ENCODE results near the gene CENPB.

DNA sequence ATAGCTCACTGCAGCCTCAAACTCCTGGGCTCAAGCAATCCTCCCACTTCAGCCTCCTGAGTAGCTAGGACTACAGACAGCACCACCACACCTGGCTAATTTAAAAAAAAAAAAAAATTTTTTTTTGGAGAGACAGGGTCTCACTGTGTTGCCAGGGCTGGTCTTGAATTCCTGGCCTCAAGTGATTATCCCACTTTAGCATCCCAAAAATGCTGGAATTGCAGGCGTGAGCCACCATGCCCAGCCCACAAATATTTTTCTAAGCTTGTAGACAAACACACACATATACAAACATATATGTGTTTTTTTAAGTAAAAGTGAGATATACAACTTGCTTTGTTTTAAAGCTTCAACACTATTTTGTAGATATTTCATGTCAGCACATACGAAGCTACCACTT is 43.3 kb downstream of the CENPB start:
- TF ChIP-seq, protein P1, sequence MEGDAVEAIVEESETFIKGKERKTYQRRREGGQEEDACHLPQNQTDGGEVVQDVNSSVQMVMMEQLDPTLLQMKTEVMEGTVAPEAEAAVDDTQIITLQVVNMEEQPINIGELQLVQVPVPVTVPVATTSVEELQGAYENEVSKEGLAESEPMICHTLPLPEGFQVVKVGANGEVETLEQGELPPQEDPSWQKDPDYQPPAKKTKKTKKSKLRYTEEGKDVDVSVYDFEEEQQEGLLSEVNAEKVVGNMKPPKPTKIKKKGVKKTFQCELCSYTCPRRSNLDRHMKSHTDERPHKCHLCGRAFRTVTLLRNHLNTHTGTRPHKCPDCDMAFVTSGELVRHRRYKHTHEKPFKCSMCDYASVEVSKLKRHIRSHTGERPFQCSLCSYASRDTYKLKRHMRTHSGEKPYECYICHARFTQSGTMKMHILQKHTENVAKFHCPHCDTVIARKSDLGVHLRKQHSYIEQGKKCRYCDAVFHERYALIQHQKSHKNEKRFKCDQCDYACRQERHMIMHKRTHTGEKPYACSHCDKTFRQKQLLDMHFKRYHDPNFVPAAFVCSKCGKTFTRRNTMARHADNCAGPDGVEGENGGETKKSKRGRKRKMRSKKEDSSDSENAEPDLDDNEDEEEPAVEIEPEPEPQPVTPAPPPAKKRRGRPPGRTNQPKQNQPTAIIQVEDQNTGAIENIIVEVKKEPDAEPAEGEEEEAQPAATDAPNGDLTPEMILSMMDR (IDR thresholded peaks at IDR 0.05; ENCODE audit: poor library complexity, severe bottlenecking): no peak
- TF ChIP-seq EP300 (conservative IDR thresholded peaks at IDR 0.05; ENCODE audit: poor library complexity, severe bottlenecking) (no peak), SMC3 (conservative IDR thresholded peaks at IDR 0.05; ENCODE audit: poor library complexity) (no peak), TAF1 (IDR thresholded peaks at IDR 0.05; ENCODE audit: low read depth) (no peak), POLR2AphosphoS5 (IDR thresholded peaks at IDR 0.05) (no peak), EZH2 (IDR thresholded peaks at IDR 0.05; ENCODE audit: borderline replicate concordance, insufficient read depth, low read length, poor library complexity, severe bottlenecking) (no peak), MXI1 (conservative IDR thresholded peaks at IDR 0.05; ENCODE audit: poor library complexity, severe bottlenecking) (no peak), RAD21 (conservative IDR thresholded peaks at IDR 0.05) (no peak)
- TF ChIP-seq, protein P2, sequence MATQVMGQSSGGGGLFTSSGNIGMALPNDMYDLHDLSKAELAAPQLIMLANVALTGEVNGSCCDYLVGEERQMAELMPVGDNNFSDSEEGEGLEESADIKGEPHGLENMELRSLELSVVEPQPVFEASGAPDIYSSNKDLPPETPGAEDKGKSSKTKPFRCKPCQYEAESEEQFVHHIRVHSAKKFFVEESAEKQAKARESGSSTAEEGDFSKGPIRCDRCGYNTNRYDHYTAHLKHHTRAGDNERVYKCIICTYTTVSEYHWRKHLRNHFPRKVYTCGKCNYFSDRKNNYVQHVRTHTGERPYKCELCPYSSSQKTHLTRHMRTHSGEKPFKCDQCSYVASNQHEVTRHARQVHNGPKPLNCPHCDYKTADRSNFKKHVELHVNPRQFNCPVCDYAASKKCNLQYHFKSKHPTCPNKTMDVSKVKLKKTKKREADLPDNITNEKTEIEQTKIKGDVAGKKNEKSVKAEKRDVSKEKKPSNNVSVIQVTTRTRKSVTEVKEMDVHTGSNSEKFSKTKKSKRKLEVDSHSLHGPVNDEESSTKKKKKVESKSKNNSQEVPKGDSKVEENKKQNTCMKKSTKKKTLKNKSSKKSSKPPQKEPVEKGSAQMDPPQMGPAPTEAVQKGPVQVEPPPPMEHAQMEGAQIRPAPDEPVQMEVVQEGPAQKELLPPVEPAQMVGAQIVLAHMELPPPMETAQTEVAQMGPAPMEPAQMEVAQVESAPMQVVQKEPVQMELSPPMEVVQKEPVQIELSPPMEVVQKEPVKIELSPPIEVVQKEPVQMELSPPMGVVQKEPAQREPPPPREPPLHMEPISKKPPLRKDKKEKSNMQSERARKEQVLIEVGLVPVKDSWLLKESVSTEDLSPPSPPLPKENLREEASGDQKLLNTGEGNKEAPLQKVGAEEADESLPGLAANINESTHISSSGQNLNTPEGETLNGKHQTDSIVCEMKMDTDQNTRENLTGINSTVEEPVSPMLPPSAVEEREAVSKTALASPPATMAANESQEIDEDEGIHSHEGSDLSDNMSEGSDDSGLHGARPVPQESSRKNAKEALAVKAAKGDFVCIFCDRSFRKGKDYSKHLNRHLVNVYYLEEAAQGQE (IDR thresholded peaks at IDR 0.05; ENCODE audit: borderline replicate concordance): no peak

Data from neural cell (in vitro differentiated cells).